Measurements from ENCODE around the gene CHRNA5. TPM values are rescaled to one million over a fixed set of nuclear protein-coding genes. Genes with fewer than 3 reads are reported as not detected.

The CHRNA5 gene
- total RNA-seq, 2 experiments from 2014 or later = 2.1 to 3.1 TPM

DNA sequence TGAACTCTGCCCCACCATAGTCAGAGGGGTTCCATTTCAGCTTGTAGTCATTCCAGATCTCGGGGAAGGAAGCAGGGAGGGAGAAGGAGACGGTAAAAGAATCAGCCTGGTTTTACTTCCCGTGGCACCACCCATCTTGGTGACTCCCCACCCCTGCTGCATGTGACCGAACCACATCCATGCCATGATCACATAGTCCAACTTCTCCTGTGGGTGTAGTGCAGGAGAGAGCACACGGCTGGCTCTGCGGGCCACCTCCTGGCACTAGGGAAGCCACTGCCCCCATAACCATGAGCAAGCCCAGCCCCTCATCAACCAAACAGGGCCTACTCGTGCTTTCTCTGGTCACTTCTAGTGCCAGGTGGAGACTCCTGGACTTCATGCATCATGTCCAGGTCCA lies 51.8 kb downstream of the CHRNA5 start:
- Mint-ChIP-seq H3K27me3 (peaks cover 30% of the 10 kb centered on the region), H3K4me1 (peaks cover 2% of the 10 kb centered on the region), H3K36me3 (ENCODE audit: low read depth) (no peaks in the 10 kb centered on the region), H3K9me3 (no peaks in the 10 kb centered on the region), H3K27ac (no peak overlapping the region), H3K4me3 (no peak overlapping the region)
- ChIA-PET POLR2A (no interaction called here), CTCF (interaction anchor here (3.9 kb wide), 1 partner anchor 93 kb away, joined by 16 read pairs; no protein-coding TSS in a partner anchor)
- DNase-seq = no peak

DNA sequence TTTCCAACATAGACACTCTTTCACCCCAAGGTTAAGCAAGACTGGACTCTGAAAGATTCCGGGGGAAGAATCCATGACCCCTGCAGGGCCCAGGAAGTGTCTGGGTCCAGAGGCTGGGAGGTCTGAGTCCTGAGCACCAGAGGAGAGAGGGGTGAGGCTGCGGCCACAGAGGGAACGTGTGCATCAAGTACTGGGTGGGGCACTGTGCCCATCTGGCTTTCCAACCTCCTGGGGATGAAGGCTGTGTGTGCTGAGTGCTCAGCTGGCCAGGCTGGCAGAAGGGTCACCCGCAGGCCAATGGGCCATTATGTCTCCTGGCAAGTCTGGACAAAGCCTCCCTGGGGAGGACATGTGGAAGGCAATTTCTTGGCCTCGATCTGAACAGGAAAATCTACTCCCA lies 52.2 kb downstream of the CHRNA5 start:
- Mint-ChIP-seq H3K27ac (no peak overlapping the region), H3K36me3 (ENCODE audit: low read depth) (no peaks in the 10 kb centered on the region), H3K4me3 (no peak overlapping the region), H3K4me1 (peaks cover 2% of the 10 kb centered on the region), H3K9me3 (no peaks in the 10 kb centered on the region), H3K27me3 (peaks cover 34% of the 10 kb centered on the region)
- no peak for DNase-seq
- ChIA-PET POLR2A (no interaction called here), CTCF (interaction anchor here (3.9 kb wide), 1 partner anchor 92 kb away, joined by 16 read pairs; no protein-coding TSS in a partner anchor)

DNA sequence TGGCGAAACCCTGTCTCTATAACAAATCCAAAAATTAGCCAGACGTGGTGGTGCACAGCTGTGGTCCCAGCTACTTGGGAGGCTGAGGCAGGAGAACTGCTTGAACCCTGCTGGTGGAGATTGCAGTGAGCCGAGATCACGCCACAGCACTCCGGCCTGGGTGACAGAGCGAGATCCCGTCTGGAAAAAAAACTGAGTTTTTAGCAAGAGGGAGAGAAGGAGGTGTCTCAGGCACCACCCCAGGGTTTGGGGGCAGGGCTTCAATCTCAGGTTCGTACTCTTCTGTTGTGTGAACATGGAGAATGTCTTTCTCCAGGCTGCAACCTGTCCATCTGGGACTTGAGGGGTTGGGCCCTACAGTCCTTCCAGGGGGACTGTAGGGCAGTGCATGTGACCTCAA lies 52.7 kb downstream of the CHRNA5 start:
- CTCF ChIA-PET = interaction anchor here (1.2 to 3.8 kb wide), 2 partner anchors 90 to 144 kb away, joined by 3 to 27 read pairs; no protein-coding TSS in a partner anchor
- no peak for DNase-seq
- Mint-ChIP-seq H3K36me3 (ENCODE audit: low read depth) (no peaks in the 10 kb centered on the region), H3K27me3 (peaks cover 39% of the 10 kb centered on the region), H3K9me3 (no peaks in the 10 kb centered on the region), H3K4me3 (no peak overlapping the region), H3K27ac (no peak overlapping the region), H3K4me1 (peaks cover 2% of the 10 kb centered on the region)
- POLR2A ChIA-PET = no interaction called here

- Mint-ChIP-seq H3K9me3 (no peaks in the 10 kb centered on the region), H3K4me1 (peaks cover 2% of the 10 kb centered on the region), H3K27ac (no peak overlapping the region), H3K27me3 (peaks cover 43% of the 10 kb centered on the region), H3K36me3 (ENCODE audit: low read depth) (no peaks in the 10 kb centered on the region), H3K4me3 (no peak overlapping the region)
- DNase-seq = peak; percentile 79
- CTCF ChIA-PET = interaction anchor here (1.1 to 3.8 kb wide), 5 partner anchors 90 to 143 kb away, joined by 3 to 27 read pairs (median 4); no protein-coding TSS in a partner anchor
- POLR2A ChIA-PET = no interaction called here
Measured at GRCh38 chr15:78618490-78618934, 53.2 kb downstream of the CHRNA5 start.

GRCh38 chr15:78619022-78619950 lies 54.0 kb downstream of the CHRNA5 start:
- ChIA-PET POLR2A (no interaction called here), CTCF (interaction anchor here (0.8 to 3.8 kb wide), 6 partner anchors 22 to 143 kb away, joined by 3 to 27 read pairs (median 4); no protein-coding TSS in a partner anchor)
- H3K4me1 Mint-ChIP-seq = peaks cover 2% of the 10 kb centered on the region
- no peak for DNase-seq
- H3K9me3 Mint-ChIP-seq = no peaks in the 10 kb centered on the region
- H3K27me3 Mint-ChIP-seq = peaks cover 50% of the 10 kb centered on the region
- H3K36me3 Mint-ChIP-seq (ENCODE audit: low read depth) = no peaks in the 10 kb centered on the region
- H3K4me3 Mint-ChIP-seq = no peak overlapping the region
- no peak overlapping the region for H3K27ac Mint-ChIP-seq

DNA sequence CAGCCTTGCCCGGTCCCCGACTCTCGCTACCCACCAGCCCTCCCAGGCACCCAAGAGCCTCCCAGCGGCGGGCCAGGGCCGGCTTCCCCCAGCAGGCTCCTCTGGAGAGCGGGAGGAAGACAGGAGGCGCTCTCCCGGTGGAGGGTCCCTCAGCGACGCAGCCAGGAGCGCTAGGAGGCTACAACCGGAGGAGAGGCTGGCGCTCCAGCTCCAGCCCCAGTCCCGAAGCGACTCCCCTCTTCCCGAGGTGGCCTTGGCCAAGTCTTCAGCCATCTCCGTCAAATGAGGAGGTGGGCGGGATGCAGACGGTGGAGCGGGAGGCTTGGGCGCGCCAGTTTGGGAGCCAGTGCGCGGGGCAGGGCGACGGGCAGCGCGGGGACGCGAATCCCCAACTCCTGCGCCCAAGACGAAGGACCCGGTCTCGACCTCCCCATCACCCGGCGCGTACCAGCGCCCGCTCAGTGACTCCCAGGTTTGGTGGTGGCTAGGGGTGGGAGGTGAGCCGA lies 54.8 kb downstream of the CHRNA5 start:
- Mint-ChIP-seq H3K27ac (no peak overlapping the region), H3K9me3 (no peaks in the 10 kb centered on the region), H3K4me1 (peaks cover 2% of the 10 kb centered on the region), H3K27me3 (peaks cover 52% of the 10 kb centered on the region), H3K36me3 (ENCODE audit: low read depth) (no peaks in the 10 kb centered on the region), H3K4me3 (no peak overlapping the region)
- ChIA-PET CTCF (interaction anchor here (0.8 to 3.8 kb wide), 3 partner anchors 23 to 91 kb away, joined by 3 to 27 read pairs (median 4); no protein-coding TSS in a partner anchor), POLR2A (no interaction called here)
- peak; percentile 11 for DNase-seq

GRCh38 chr15:78620527-78621421 lies 55.5 kb downstream of the CHRNA5 start, which contains the start of gene CHRNA3:
Gene CHRNA3 (minus strand): TSS chr15:78620996. CDS start chr15:78620794, 202 bp downstream.
- ChIA-PET POLR2A (no interaction called here), CTCF (interaction anchor here (3.8 kb wide), 1 partner anchor 88 kb away, joined by 27 read pairs; no protein-coding TSS in a partner anchor)
- Mint-ChIP-seq H3K4me3 (no peak within 1 kb of the TSS), H3K27ac (no peak within 1 kb of the TSS), H3K36me3 (ENCODE audit: low read depth) (no peaks in the 10 kb centered on the region), H3K4me1 (peaks cover 2% of the 10 kb centered on the region), H3K9me3 (no peaks in the 10 kb centered on the region), H3K27me3 (peaks cover 52% of the 10 kb centered on the region)
- no peak for DNase-seq

GRCh38 chr15:78621810-78622402 lies 56.6 kb downstream of the CHRNA5 start:
- POLR2A ChIA-PET = interaction anchor here (0.9 kb wide), 1 partner anchor 185 kb away, joined by 3 read pairs; no protein-coding TSS in a partner anchor
- H3K27ac Mint-ChIP-seq = no peak overlapping the region
- CTCF ChIA-PET = interaction anchor here (3.8 kb wide), 1 partner anchor 86 kb away, joined by 27 read pairs; no protein-coding TSS in a partner anchor
- H3K4me3 Mint-ChIP-seq = no peak overlapping the region
- H3K9me3 Mint-ChIP-seq = no peaks in the 10 kb centered on the region
- H3K27me3 Mint-ChIP-seq = peaks cover 58% of the 10 kb centered on the region
- no peaks in the 10 kb centered on the region for H3K36me3 Mint-ChIP-seq (ENCODE audit: low read depth)
- peaks cover 2% of the 10 kb centered on the region for H3K4me1 Mint-ChIP-seq
- no peak for DNase-seq

DNA sequence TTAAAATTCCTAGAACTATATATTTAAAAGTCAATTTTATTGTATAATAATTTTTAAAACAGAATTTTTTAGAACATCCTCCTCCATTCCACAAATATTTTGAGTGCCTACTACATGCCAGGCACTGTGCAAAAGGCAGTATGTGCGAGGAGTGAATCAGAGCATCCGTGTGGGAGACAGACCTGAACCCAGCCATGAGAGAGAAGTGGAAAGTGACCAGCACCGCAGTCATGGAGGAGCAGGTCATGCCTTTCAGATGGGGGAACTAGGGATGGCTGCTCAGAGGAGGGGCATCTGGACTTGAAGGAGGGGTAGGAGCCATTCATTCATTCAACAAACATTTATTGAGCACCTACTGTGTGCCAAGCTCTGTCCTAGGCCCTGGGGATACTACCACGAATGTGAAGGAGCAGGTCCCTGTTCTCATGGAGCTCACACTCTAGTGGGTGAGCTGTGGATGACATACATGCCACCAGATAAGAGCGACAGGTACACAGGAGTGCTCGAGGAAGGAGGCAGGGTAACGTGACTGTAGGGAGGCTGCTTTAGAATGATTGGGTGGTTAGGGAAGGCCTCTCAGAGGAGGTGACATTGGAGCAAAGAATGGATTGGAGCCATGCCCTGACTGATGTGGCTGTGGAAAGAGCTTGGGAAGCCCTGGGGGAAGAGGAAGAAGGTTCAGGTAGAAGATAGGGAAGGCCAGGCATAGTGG lies 58.6 kb downstream of the CHRNA5 start:
- Mint-ChIP-seq H3K9me3 (no peaks in the 10 kb centered on the region), H3K36me3 (ENCODE audit: low read depth) (no peaks in the 10 kb centered on the region), H3K4me1 (no peaks in the 10 kb centered on the region), H3K27ac (no peak overlapping the region), H3K27me3 (peaks cover 61% of the 10 kb centered on the region), H3K4me3 (no peak overlapping the region)
- POLR2A ChIA-PET = no interaction called here
- no peak for DNase-seq
- CTCF ChIA-PET = interaction anchor here (1.1 kb wide), 1 partner anchor 15 kb away, joined by 3 read pairs; no protein-coding TSS in a partner anchor

DNA sequence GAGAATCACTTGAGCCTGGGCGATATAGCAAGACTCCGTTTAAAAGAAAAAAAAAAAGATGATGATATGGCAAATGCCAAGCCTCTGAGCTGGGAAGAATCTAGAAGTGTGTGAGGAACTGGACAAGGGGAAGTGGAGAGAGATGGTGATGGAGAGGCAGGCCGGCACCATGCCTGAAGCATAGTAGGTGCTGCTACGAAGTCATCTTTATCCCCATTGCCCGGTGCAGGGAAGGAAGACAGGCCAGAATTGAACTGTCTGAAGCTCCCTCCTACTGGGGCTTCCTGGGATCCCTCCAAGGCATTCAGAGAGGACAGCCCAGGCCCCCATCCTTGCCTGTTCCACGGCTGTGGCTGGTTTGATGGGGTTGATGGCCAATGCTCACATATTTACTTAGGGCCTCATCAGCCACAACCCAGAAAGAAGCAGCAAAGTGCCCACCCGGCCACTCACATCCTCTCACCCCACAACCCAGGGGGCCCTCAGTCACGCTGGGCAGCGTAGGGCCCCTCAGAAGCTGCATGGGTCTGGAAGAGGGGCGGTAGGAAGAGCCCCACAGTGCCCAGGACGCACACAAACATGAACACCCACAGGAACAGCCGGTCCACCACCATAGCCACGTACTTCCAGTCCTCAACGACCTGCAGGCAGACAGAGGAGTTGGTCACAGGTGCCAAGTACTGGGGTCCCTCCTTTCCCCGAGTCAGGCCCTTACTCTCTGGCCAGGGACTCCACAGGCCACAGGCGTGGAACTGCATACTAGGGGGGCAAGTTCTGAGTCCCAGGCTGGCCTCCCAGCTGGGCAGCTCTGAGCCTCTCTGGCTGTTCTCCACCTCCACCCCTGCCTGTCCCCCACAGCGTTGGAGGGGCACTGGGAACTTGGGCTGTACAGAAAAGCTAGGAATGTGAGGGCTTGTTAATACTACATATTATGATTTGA lies 59.6 kb downstream of the CHRNA5 start:
- POLR2A ChIA-PET = no interaction called here
- peaks cover 51% of the 10 kb centered on the region for H3K27me3 Mint-ChIP-seq
- no peaks in the 10 kb centered on the region for H3K4me1 Mint-ChIP-seq
- H3K27ac Mint-ChIP-seq = no peak overlapping the region
- no peak for DNase-seq
- CTCF ChIA-PET = interaction anchor here (1.1 kb wide), 1 partner anchor 14 kb away, joined by 3 read pairs; no protein-coding TSS in a partner anchor
- no peak overlapping the region for H3K4me3 Mint-ChIP-seq
- no peaks in the 10 kb centered on the region for H3K36me3 Mint-ChIP-seq (ENCODE audit: low read depth)
- H3K9me3 Mint-ChIP-seq = no peaks in the 10 kb centered on the region

Measured in activated CD4-positive, alpha-beta memory T cell treated with anti-CD3 and anti-CD28 coated beads, Interleukin-2, amount 10 ng/mL, durations not matched to agents 7 days and 5 days (primary cell).